ENCODE data around the gene RBPJ.
"Not testable (repeated sequence)": the region's sequence is repeated elsewhere in the genome, so short reads cannot be mapped to it uniquely, and the experiment has no call there.

The RBPJ gene

GRCh38 chr4:26300314-26301307 lies 20.2 kb upstream of the RBPJ start:
- in situ Hi-C loops (cut with MboI; ENCODE audit: low sequenced_read_pairs) = no loop called here

- in situ Hi-C loops (cut with MboI; ENCODE audit: low sequenced_read_pairs) = no loop called here
These were observed 18.5 kb upstream of the RBPJ start for GRCh38 chr4:26302031-26302899.

GRCh38 chr4:26303008-26303407 lies 17.8 kb upstream of the RBPJ start:
- in situ Hi-C loops (cut with MboI; ENCODE audit: low sequenced_read_pairs) = no loop called here

GRCh38 chr4:26307037-26307800 lies 13.6 kb upstream of the RBPJ start:
- in situ Hi-C loops (cut with MboI; ENCODE audit: low sequenced_read_pairs) = no loop called here

GRCh38 chr4:26308568-26308967 lies 12.2 kb upstream of the RBPJ start:
- in situ Hi-C loops (cut with MboI; ENCODE audit: low sequenced_read_pairs) = no loop called here

- in situ Hi-C loops (cut with MboI; ENCODE audit: low sequenced_read_pairs) = no loop called here
These were observed 10.6 kb upstream of the RBPJ start for GRCh38 chr4:26310264-26310663.

- in situ Hi-C loops (cut with MboI; ENCODE audit: low sequenced_read_pairs) = no loop called here
These were observed 9.2 kb upstream of the RBPJ start for GRCh38 chr4:26311633-26312032.

- in situ Hi-C loops (cut with MboI; ENCODE audit: low sequenced_read_pairs) = not testable (repeated sequence)
These were observed 5.4 kb upstream of the RBPJ start for GRCh38 chr4:26315316-26315932.

- in situ Hi-C loops (cut with MboI; ENCODE audit: low sequenced_read_pairs) = no loop called here
These were observed 3.0 kb upstream of the RBPJ start for GRCh38 chr4:26317766-26318165.

GRCh38 chr4:26319467-26319948 lies 1.3 kb upstream of the RBPJ start:
- in situ Hi-C loops (cut with MboI; ENCODE audit: low sequenced_read_pairs) = no loop called here

GRCh38 chr4:26319949-26320537 lies 771 bp upstream of the RBPJ start:
- in situ Hi-C loops (cut with MboI; ENCODE audit: low sequenced_read_pairs) = no loop called here

- in situ Hi-C loops (cut with MboI; ENCODE audit: low sequenced_read_pairs) = no loop called here
These were observed 783 bp downstream of the RBPJ start for GRCh38 chr4:26321373-26322221.

GRCh38 chr4:26322346-26322745 lies 1.5 kb downstream of the RBPJ start:
- in situ Hi-C loops (cut with MboI; ENCODE audit: low sequenced_read_pairs) = no loop called here

GRCh38 chr4:26323821-26324220 lies 3.0 kb downstream of the RBPJ start:
- in situ Hi-C loops (cut with MboI; ENCODE audit: low sequenced_read_pairs) = no loop called here

- in situ Hi-C loops (cut with MboI; ENCODE audit: low sequenced_read_pairs) = no loop called here
These were observed 4.4 kb downstream of the RBPJ start for GRCh38 chr4:26325191-26325590.

- in situ Hi-C loops (cut with MboI; ENCODE audit: low sequenced_read_pairs) = no loop called here
These were observed 6.0 kb downstream of the RBPJ start for GRCh38 chr4:26326791-26327190.

- in situ Hi-C loops (cut with MboI; ENCODE audit: low sequenced_read_pairs) = no loop called here
These were observed 9.5 kb downstream of the RBPJ start for GRCh38 chr4:26330186-26330787.

GRCh38 chr4:26330946-26331345 lies 10.1 kb downstream of the RBPJ start:
- in situ Hi-C loops (cut with MboI; ENCODE audit: low sequenced_read_pairs) = no loop called here
